HG03039 (cell line): Measurements from ENCODE around the gene CINP.
"Not testable (repeated sequence)": the region's sequence is repeated elsewhere in the genome, so short reads cannot be mapped to it uniquely, and the experiment has no call there.

ENCODE experiments used
- ATAC-seq: cut with Tn5 transposase; IDR thresholded peaks from one replicate; pipeline ENCODE4 v1.9.1; 2021; ENCODE audit warnings: mild to moderate bottlenecking, moderate library complexity; ENCODE audit not compliant: unreplicated experiment

CINP gene

GRCh38 chr14:102321456-102322422 is 41.0 kb downstream of the CINP start:
- ATAC-seq: no peak

- ATAC-seq: no peak
Observed at GRCh38 chr14:102320671-102321455, 41.8 kb downstream of the CINP start.

DNA sequence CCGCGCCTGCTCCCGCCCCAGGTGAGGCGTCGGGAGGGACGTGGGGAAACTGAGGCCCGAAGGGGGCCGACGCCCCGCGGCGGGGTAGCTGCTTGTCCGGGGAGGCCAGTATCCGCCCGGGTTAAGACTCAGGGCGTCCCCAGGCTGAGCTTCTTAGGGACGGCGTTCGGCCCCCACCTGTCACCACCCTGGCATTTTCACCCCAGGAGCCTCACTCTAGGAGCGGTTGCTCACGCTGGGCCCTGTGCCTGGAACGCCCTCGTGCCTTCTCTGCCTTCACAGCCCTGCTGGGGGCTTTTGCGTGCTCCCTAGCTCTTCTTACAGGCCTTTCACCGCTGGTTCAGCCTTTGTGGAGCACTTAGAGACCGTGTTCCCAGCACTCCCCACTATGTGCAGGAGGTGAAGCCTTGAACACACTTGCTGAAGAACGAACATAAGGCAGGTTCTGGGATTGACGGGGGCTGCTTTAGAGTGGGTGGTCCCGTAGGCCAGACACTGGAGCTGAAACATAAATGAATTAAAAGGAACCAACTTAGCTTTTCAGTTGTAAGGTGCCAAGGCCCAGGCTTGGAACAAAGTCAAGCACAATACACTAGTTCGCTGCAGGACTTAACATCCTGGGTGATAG is 42.5 kb downstream of the CINP start:
- peak; percentile 18 for ATAC-seq

GRCh38 chr14:102319351-102320032 is 43.2 kb downstream of the CINP start, which contains the start of gene ZNF839:
Gene ZNF839, plus strand, starts transcription at chr14:102319746. Its CDS starts 20 bp downstream, at chr14:102319766.
- peak; percentile 60 for ATAC-seq

DNA sequence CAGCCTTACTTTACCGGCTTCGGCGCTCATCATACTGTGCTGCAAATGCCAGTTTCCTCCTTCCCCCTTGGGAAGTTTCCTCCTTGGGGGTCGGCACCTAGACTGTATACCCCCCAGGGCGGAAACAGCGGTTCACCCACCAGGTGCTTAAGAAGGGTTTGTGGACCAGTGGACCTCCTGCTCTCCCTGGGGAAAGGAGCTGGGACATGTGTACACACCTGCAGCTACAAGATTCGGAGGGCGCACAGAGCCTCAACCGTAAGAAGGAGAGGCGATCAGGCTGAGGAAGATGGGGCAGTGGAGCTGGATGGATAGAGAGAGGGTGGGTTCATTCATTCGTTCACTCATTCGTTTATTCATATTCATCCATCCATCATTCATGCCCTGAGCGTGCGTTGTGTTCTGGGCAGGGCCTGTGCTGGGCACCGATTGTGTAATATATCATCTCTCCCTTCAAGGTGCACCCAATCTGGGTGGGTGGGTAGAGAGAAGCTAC is 43.9 kb downstream of the CINP start:
- no peak for ATAC-seq

DNA sequence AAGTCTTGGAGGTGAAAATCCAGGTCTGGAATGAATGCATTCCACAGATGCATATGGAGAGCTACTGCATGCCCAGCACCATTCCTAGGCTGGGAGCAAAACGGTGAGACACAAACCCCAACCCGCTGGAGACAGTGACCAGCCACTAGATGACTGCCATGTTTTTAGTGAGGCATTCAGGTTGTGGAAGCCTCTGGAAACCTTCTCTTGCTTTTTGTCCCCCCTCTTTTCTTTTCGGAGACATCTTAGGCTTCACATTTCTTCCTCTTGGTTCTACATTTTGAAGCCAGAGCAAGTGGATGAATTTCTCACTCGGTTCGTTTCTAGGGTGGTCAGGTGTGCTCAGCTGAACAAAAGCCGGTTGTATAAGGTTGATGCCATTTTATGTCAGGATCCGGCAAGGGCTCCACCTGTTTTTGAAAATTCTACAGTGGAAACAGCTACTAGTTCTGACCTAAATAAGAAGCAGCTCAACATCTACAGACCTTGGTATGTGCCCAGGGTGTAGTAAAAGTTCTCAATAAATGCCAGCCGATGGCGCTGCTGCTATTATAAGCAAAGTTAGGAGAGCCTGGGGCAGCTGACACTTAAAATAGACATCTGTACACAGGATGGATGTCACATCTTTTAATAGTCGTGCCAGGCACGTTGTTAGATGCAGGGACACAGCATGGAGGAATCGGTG is 45.0 kb downstream of the CINP start:
- no peak for ATAC-seq

GRCh38 chr14:102316743-102317563 is 45.7 kb downstream of the CINP start:
- ATAC-seq: peak; percentile 61

GRCh38 chr14:102316338-102316742 is 46.4 kb downstream of the CINP start:
- no peak for ATAC-seq

DNA sequence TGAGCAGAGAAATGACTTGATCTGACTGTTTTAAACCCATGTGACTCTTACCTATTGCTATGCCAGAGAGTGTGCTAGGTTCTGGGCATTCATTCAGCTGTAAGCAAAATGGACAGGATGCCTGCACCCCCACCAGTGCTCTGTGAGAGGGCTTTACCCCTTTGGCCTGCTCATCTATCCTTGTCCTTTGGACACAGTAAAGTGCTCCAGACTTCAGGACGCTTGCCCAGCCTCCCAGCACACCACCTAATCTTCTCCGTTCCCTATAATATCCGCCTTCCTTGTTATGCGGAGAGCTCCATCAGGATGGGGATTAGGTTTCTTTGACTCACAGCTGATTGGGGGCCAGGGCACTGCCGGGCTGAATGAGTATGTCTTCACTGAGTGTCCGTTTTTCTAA is 47.6 kb downstream of the CINP start:
- no peak for ATAC-seq

DNA sequence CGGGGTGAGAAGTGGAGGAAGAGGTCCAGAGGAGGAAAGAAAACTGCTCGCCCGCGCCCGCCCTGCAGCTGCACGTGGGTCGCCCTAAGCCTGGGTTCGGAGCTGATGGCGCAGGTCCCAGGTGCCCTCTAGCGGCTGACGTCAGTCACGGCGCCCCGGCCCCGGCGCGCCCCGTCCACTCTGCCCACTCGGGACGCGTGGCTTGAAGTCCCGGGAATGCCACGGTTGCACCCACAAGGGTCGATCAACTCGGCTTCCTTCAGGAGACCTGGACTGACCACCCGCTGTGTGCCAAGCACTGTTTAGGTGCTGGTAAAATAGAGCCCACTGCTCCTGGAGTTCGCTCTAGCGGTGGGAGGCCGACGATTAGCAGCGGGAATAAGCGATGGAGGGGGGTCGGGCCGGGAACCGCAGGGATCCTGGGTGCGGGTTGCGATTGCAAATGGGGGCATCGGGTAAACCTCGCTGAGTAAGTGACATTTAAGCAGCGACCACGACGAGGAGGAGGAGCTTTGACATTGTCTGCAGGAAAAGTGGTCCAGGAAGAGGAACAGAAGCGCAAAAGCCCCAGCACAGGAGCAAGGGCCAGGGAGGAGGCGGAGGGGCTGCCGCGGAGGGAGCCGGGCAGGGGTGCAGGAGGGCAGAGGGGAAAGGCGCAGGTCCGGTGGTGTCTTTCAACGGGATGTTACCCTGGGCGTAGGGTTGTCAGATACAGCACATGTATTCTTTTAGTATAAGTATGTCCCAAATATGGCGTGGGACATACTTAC is 48.3 kb downstream of the CINP start:
- peak; percentile 44 for ATAC-seq

- ATAC-seq: peak; percentile 90
Observed at GRCh38 chr14:102304611-102305506, 57.8 kb downstream of the CINP start, which contains the start of gene MOK. Gene MOK, minus strand, starts transcription at chr14:102305164. Its CDS starts 196 bp downstream, at chr14:102304968.

- ATAC-seq: no peak
Observed at GRCh38 chr14:102303664-102304063, 59.0 kb downstream of the CINP start.

DNA sequence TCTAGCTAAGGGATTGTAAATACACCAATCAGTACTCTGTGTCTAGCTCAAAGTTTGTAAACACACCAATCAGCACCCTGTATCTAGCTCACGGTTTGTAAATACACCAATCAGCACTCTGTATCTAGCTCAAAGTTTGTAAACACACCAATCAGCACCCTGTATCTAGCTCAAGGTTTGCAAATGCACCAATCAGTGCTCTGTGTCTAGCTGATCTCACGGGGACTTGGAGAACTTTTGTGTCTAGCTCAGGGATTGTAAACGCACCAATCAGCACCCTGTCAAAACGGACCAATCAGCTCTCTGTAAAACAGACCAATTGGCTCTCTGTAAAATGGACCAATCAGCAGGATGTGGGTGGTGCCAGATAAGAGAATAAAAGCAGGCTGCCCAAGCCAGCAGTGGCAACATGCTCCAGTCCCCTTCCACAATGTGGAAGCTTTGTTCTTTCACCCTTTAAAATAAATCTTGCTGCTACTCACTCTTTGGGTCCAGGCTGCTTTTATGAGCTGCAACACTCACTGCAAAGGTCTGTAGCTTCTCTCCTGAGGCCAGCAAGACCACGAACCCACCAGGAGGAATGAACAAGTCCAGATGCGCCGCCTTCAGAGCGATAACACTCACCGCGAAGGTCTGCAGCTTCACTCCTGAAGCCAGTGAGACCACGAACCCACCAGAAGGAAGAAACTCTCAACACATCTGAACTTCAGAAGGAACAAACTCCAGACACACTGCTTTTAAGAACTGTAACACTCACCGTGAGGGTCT is 64.2 kb downstream of the CINP start:
- ATAC-seq: not testable (repeated sequence)
